Hepatocyte (in vitro differentiated cells): ENCODE measurements around the gene MED13L.

Source experiments
- CTCF ChIP-seq: fragments of 200-600 bp; sonication (generic); IDR thresholded peaks from 2 replicates; pipeline ENCODE4 v1.5.1; 2016; ENCODE audit warnings: antibody characterized with exemption, mild to moderate bottlenecking; ENCODE audit not compliant: poor library complexity
- EZH2 ChIP-seq: fragments of 200-600 bp; sonication (generic); IDR thresholded peaks from 2 replicates; pipeline ENCODE4 v1.6.1; 2016; ENCODE audit warnings: antibody characterized with exemption, mild to moderate bottlenecking, borderline replicate concordance
- EZH2phosphoT487 ChIP-seq: fragments of 200-600 bp; sonication (generic); IDR thresholded peaks from one replicate; pipeline ENCODE4 v1.6.1; 2018; ENCODE audit warnings: antibody characterized with exemption, mild to moderate bottlenecking, low read depth, moderate library complexity; ENCODE audit not compliant: unreplicated experiment, severe bottlenecking

GRCh38 chr12:115953031-115953430 is 324.5 kb downstream of the MED13L start:
- TF ChIP-seq EZH2, result no peak
- no peak for TF ChIP-seq CTCF
- no peak for TF ChIP-seq EZH2phosphoT487
